ENCODE measurements around the gene DIRAS1.
"Not testable (repeated sequence)": the region's sequence is repeated elsewhere in the genome, so short reads cannot be mapped to it uniquely, and the experiment has no call there.

The DIRAS1 gene

GRCh38 chr19:2726160-2726855 is 5.1 kb upstream of the DIRAS1 start:
- no peak for DNase-seq

GRCh38 chr19:2724148-2724557 is 3.0 kb upstream of the DIRAS1 start:
- no peak for DNase-seq

GRCh38 chr19:2723747-2724146 is 2.6 kb upstream of the DIRAS1 start:
- no peak for DNase-seq

GRCh38 chr19:2723345-2723715 is 2.2 kb upstream of the DIRAS1 start:
- DNase-seq = no peak

- DNase-seq = no peak
Observed at GRCh38 chr19:2722541-2723344, 1.6 kb upstream of the DIRAS1 start.

GRCh38 chr19:2721570-2722540 is 683 bp upstream of the DIRAS1 start:
- DNase-seq = no peak

- peak; percentile 59 for DNase-seq
Observed at GRCh38 chr19:2719920-2720776, 1.0 kb downstream of the DIRAS1 start.

- no peak for DNase-seq
Observed at GRCh38 chr19:2719232-2719735, 1.9 kb downstream of the DIRAS1 start.

GRCh38 chr19:2717638-2718541 is 3.3 kb downstream of the DIRAS1 start:
- no peak for DNase-seq

GRCh38 chr19:2716722-2717637 is 4.2 kb downstream of the DIRAS1 start:
- no peak for DNase-seq

GRCh38 chr19:2716275-2716650 is 4.9 kb downstream of the DIRAS1 start:
- no peak for DNase-seq

GRCh38 chr19:2715470-2716274 is 5.5 kb downstream of the DIRAS1 start:
- DNase-seq = no peak

- no peak for DNase-seq
Observed at GRCh38 chr19:2714531-2715269, 6.5 kb downstream of the DIRAS1 start.

- not testable (repeated sequence) for DNase-seq
Observed at GRCh38 chr19:2714102-2714501, 7.1 kb downstream of the DIRAS1 start.

GRCh38 chr19:2713170-2713569 is 8.0 kb downstream of the DIRAS1 start:
- DNase-seq = not testable (repeated sequence)

GRCh38 chr19:2711875-2712205 is 9.3 kb downstream of the DIRAS1 start:
- no peak for DNase-seq

- DNase-seq = no peak
Observed at GRCh38 chr19:2711172-2711874, 9.8 kb downstream of the DIRAS1 start.

- no peak for DNase-seq
Observed at GRCh38 chr19:2706251-2706650, 14.9 kb downstream of the DIRAS1 start.
